Measurements from ENCODE around the gene NSG1.

- TF ChIP-seq REST (IDR thresholded peaks at IDR 0.05; ENCODE audit: insufficient replicate concordance, low read depth), result no peak
- TF ChIP-seq CTCF (IDR thresholded peaks at IDR 0.05; ENCODE audit: insufficient read depth, low read length), result no peak
- TF ChIP-seq GABPA (IDR thresholded peaks at IDR 0.05; ENCODE audit: low read depth), result no peak
Measured at GRCh38 chr4:4406455-4407298, 19.8 kb downstream of the NSG1 start.
